ENCODE data around the gene NUMB.

DNA sequence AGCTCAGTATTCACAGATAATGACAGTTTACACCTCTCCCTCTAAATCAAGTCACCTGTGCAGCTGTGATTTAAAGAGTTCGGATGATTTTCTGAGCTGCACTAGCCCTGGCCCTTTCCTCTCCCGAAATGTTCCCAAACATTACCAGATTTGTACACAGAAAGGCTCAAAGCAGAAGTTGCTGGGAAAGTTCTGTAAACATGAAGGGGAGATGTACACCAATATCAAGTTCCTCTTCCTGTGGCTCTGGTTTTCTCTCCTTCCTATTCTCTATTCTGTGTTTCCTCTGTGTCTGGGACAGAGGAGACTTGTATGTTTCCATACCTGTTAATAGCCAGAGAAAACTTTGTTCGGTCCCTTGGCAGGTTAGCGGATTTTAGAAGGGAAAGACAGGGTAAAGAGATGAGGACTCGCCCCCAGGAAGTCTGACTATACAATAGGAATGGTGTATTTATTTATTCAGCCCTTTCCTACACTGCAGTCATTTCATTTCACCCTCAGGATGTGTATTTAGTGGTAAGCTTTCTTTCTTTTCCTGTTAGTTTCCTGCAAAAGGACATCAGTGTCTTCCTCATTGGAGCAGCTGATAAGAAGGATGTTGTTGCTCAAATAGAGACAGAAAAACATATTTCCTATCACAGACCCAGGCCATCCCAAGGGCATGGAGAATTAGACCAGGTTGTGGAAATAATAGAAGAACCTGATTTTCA is 7.6 kb upstream of the NUMB start:
- no peak for TF ChIP-seq EZH2phosphoT487 (IDR thresholded peaks at IDR 0.05; ENCODE audit: borderline replicate concordance, low read depth, low read length)
- TF ChIP-seq, protein P1, sequence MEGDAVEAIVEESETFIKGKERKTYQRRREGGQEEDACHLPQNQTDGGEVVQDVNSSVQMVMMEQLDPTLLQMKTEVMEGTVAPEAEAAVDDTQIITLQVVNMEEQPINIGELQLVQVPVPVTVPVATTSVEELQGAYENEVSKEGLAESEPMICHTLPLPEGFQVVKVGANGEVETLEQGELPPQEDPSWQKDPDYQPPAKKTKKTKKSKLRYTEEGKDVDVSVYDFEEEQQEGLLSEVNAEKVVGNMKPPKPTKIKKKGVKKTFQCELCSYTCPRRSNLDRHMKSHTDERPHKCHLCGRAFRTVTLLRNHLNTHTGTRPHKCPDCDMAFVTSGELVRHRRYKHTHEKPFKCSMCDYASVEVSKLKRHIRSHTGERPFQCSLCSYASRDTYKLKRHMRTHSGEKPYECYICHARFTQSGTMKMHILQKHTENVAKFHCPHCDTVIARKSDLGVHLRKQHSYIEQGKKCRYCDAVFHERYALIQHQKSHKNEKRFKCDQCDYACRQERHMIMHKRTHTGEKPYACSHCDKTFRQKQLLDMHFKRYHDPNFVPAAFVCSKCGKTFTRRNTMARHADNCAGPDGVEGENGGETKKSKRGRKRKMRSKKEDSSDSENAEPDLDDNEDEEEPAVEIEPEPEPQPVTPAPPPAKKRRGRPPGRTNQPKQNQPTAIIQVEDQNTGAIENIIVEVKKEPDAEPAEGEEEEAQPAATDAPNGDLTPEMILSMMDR (conservative IDR thresholded peaks at IDR 0.05; ENCODE audit: low read length), result no peak
